ENCODE measurements around the gene C17orf107. TPM values are rescaled to one million over a fixed set of nuclear protein-coding genes. Genes with fewer than 3 reads are reported as not detected.

Gene C17orf107
- total RNA-seq, 1 experiment from 2014 or later, result 2.4 TPM

DNA sequence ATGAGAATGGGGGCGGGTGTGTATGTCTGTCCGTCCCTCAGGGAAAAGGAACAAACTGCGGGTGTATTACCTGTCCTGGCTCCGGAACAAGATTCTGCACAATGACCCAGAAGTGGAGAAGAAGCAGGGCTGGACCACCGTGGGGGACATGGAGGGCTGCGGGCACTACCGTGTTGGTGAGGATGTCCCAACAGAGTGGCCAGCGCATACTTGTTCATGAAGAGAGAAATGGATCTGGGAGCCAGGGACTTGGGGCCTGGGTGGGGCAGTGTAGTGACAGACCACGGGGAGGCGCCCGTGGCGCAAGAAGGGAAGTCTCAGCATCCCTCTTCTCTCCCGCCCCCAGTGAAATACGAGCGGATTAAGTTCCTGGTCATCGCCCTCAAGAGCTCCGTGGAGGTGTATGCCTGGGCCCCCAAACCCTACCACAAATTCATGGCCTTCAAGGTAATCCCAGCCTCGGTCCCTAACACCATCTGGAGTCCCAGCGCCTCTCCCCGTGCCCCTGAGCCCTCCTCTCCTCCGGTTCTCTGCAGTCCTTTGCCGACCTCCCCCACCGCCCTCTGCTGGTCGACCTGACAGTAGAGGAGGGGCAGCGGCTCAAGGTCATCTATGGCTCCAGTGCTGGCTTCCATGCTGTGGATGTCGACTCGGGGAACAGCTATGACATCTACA is 3.5 kb upstream of the C17orf107 start:
- CTCF ChIA-PET, result no interaction called here
- BruUV-seq (replicated peaks), result TSS peak; percentile 87

DNA sequence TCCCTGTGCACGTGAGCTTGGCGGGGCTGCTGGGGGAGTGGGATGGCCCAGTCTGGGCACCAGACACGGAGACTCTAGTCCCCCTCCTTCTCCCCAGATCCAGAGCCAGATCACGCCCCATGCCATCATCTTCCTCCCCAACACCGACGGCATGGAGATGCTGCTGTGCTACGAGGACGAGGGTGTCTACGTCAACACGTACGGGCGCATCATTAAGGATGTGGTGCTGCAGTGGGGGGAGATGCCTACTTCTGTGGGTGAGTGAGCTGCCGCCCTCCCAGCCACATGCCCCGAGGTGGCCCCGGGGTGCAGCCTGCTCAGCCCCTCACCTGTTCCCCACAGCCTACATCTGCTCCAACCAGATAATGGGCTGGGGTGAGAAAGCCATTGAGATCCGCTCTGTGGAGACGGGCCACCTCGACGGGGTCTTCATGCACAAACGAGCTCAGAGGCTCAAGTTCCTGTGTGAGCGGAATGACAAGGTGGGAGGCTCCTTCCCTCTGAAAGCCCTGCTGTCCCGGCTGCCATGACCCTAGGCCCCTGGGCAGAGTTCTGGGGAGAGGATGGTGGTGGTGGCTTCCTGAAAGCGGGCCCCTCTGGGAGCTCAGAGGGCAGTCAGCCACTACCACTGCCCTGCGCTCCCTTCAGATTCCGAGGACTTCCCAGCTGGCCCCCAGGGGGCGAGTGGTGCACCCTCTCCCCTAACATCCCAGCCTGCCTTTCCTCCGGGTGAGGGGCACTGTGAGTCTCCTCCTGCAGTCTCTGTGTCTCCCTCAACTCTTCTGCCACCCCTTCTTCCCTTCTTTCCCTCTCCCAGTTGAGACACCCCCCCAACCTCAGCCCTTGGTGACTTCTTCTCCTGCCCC is 2.8 kb upstream of the C17orf107 start:
- H3K4me1 ChIP-seq (ENCODE audit: control insufficient read depth, insufficient read depth, low read length), result no peaks in the 10 kb centered on the region; the same call in 1 of the 2 replicates
- no peaks in the 10 kb centered on the region for H3K27me3 ChIP-seq (ENCODE audit: control insufficient read depth, insufficient read depth, low read length)
- POLR2A ChIA-PET, result no interaction called here
- no peak overlapping the region for H3K4me3 ChIP-seq (ENCODE audit: low read depth in 2 of 2, low read length in 2 of 2)
- H3K36me3 ChIP-seq (ENCODE audit: control insufficient read depth, insufficient read depth, low read length), result no peaks in the 10 kb centered on the region
- in situ Hi-C loops (cut with HindIII; ENCODE audit: low pct_unique_long_range_greater_than_20kb, low sequenced_read_pairs), result no loop called here
- DNase-seq (ENCODE audit: low read depth, low spot score) (no peak), ATAC-seq (no peak)
- no peak overlapping the region for H3K27ac ChIP-seq (ENCODE audit: low read length)
- no TSS peak for BruUV-seq (replicated peaks)
- H3K9me3 ChIP-seq (ENCODE audit: control insufficient read depth, insufficient read depth, low read depth, low read length), result no peaks in the 10 kb centered on the region
- CTCF ChIA-PET, result interaction anchor here (0.6 kb wide), 1 partner anchor 11 kb away, joined by 7 read pairs; no protein-coding TSS in a partner anchor
- no peak for TF ChIP-seq POLR2AphosphoS5 (IDR thresholded peaks at IDR 0.05; ENCODE audit: low read depth, low read length)
- TF ChIP-seq, protein P1, sequence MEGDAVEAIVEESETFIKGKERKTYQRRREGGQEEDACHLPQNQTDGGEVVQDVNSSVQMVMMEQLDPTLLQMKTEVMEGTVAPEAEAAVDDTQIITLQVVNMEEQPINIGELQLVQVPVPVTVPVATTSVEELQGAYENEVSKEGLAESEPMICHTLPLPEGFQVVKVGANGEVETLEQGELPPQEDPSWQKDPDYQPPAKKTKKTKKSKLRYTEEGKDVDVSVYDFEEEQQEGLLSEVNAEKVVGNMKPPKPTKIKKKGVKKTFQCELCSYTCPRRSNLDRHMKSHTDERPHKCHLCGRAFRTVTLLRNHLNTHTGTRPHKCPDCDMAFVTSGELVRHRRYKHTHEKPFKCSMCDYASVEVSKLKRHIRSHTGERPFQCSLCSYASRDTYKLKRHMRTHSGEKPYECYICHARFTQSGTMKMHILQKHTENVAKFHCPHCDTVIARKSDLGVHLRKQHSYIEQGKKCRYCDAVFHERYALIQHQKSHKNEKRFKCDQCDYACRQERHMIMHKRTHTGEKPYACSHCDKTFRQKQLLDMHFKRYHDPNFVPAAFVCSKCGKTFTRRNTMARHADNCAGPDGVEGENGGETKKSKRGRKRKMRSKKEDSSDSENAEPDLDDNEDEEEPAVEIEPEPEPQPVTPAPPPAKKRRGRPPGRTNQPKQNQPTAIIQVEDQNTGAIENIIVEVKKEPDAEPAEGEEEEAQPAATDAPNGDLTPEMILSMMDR (IDR thresholded peaks at IDR 0.05), result 0 out of 2 replicates have a peak, but pooled peaks have one; percentile 6
- intact Hi-C loops (cut with micrococcal nuclease; ENCODE audit: unreplicated experiment), result no loop called here

More for the DNA sequence above, 3.5 kb upstream of the C17orf107 start:
- Histone ChIP-seq H3K36me3 (ENCODE audit: control insufficient read depth, insufficient read depth, low read length) (no peaks in the 10 kb centered on the region), H3K4me1 (ENCODE audit: control insufficient read depth, insufficient read depth, low read length) (no peaks in the 10 kb centered on the region; the same call in 1 of the 2 replicates), H3K27me3 (ENCODE audit: control insufficient read depth, insufficient read depth, low read length) (no peaks in the 10 kb centered on the region), H3K4me3 (ENCODE audit: low read depth in 2 of 2, low read length in 2 of 2) (no peak overlapping the region), H3K9me3 (ENCODE audit: control insufficient read depth, insufficient read depth, low read depth, low read length) (no peaks in the 10 kb centered on the region), H3K27ac (ENCODE audit: low read length) (no peak overlapping the region)
- POLR2A ChIA-PET, result no interaction called here
- TF ChIP-seq, protein P2, sequence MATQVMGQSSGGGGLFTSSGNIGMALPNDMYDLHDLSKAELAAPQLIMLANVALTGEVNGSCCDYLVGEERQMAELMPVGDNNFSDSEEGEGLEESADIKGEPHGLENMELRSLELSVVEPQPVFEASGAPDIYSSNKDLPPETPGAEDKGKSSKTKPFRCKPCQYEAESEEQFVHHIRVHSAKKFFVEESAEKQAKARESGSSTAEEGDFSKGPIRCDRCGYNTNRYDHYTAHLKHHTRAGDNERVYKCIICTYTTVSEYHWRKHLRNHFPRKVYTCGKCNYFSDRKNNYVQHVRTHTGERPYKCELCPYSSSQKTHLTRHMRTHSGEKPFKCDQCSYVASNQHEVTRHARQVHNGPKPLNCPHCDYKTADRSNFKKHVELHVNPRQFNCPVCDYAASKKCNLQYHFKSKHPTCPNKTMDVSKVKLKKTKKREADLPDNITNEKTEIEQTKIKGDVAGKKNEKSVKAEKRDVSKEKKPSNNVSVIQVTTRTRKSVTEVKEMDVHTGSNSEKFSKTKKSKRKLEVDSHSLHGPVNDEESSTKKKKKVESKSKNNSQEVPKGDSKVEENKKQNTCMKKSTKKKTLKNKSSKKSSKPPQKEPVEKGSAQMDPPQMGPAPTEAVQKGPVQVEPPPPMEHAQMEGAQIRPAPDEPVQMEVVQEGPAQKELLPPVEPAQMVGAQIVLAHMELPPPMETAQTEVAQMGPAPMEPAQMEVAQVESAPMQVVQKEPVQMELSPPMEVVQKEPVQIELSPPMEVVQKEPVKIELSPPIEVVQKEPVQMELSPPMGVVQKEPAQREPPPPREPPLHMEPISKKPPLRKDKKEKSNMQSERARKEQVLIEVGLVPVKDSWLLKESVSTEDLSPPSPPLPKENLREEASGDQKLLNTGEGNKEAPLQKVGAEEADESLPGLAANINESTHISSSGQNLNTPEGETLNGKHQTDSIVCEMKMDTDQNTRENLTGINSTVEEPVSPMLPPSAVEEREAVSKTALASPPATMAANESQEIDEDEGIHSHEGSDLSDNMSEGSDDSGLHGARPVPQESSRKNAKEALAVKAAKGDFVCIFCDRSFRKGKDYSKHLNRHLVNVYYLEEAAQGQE (IDR thresholded peaks at IDR 0.05; ENCODE audit: insufficient read depth in 1 of 2, low read depth in 2 of 2, low read length in 1 of 2), result no peak
- TF ChIP-seq, protein P1 (IDR thresholded peaks at IDR 0.05), result peak; percentile 62; the same call in 1 of the 2 replicates
- TF ChIP-seq SIN3A (IDR thresholded peaks at IDR 0.05; ENCODE audit: borderline replicate concordance, insufficient read depth, low read depth, low read length), result no peak
- intact Hi-C loops (cut with micrococcal nuclease; ENCODE audit: unreplicated experiment) (no loop called here), in situ Hi-C loops (cut with HindIII; ENCODE audit: low pct_unique_long_range_greater_than_20kb, low sequenced_read_pairs) (no loop called here)
- ATAC-seq, result no peak
- no peak for DNase-seq (ENCODE audit: low read depth, low spot score)
